Calu3 (cell line): ENCODE measurements around the gene UST. TPM values are rescaled to one million over a fixed set of nuclear protein-coding genes. Genes with fewer than 3 reads are reported as not detected.

ENCODE experiments used
- BruUV-seq: library from RNA; stranded (reverse); fragments of 400-500 nt; replicated peaks from 2 replicates; lab custom pipeline; 2021; lab: Mats Ljungman, UMichigan
- CTCF ChIA-PET: fragments of 300-600 bp; sonication (Branson Sonifier 250); formaldehyde crosslinking; loops from one replicate; lab custom pipeline; 2022; ENCODE audit warnings: antibody characterized with exemption; lab: Charles Lee
- DNase-seq: peaks from one replicate; pipeline ENCODE4 v3.0.0; 2022
- H3K27ac Mint-ChIP-seq: one replicate; pipeline ENCODE4 v1.8.0; 2022; ENCODE audit warnings: mixed read lengths; ENCODE audit not compliant: unreplicated experiment
- H3K27me3 Mint-ChIP-seq: one replicate; pipeline ENCODE4 v1.8.0; 2022; ENCODE audit warnings: mixed read lengths; ENCODE audit not compliant: unreplicated experiment
- H3K36me3 Mint-ChIP-seq: one replicate; pipeline ENCODE4 v1.8.0; 2022; ENCODE audit warnings: mild to moderate bottlenecking, moderate library complexity, mixed read lengths; ENCODE audit not compliant: insufficient read depth, unreplicated experiment
- H3K4me1 Mint-ChIP-seq: one replicate; pipeline ENCODE4 v1.8.0; 2022; ENCODE audit warnings: mild to moderate bottlenecking, low read depth, mixed read lengths; ENCODE audit not compliant: unreplicated experiment
- H3K4me3 Mint-ChIP-seq: one replicate; pipeline ENCODE4 v1.8.0; 2022; ENCODE audit warnings: mild to moderate bottlenecking, low read depth, moderate library complexity, mixed read lengths; ENCODE audit not compliant: unreplicated experiment
- H3K9me3 Mint-ChIP-seq: one replicate; pipeline ENCODE4 v1.8.0; 2022; ENCODE audit warnings: low read depth, mixed read lengths; ENCODE audit not compliant: unreplicated experiment
- CTCF ChIP-seq: fragments of 200-600 bp; IDR thresholded peaks from one replicate; pipeline ENCODE4 v1.8.0; 2022; ENCODE audit warnings: antibody characterized with exemption; ENCODE audit not compliant: unreplicated experiment
- intact Hi-C: fragments of 100-400 bp; cut with micrococcal nuclease; formaldehyde crosslinking; loops from one replicate; pipeline ENCODE4 v1.10.0; 2022; ENCODE audit not compliant: unreplicated experiment
- total RNA-seq: library from RNA; stranded (reverse); gene quantifications from 2 replicates; pipeline ENCODE4 v1.2.3, GENCODE V29; 2022

UST gene
- total RNA-seq, 1 experiment from 2014 or later: 2.4 TPM

GRCh38 chr6:148951662-148952061 is 204.8 kb downstream of the UST start:
- H3K27me3 Mint-ChIP-seq: peaks cover 18% of the 10 kb centered on the region
- H3K27ac Mint-ChIP-seq: no peak overlapping the region
- intact Hi-C loops: no loop called here
- H3K4me3 Mint-ChIP-seq: no peak overlapping the region
- no peaks in the 10 kb centered on the region for H3K36me3 Mint-ChIP-seq
- CTCF ChIA-PET: no interaction called here
- no TSS peak for BruUV-seq
- no peaks in the 10 kb centered on the region for H3K9me3 Mint-ChIP-seq
- no peak for TF ChIP-seq CTCF
- no peak for DNase-seq
- H3K4me1 Mint-ChIP-seq: no peaks in the 10 kb centered on the region

GRCh38 chr6:148952147-148953035 is 205.6 kb downstream of the UST start:
- TF ChIP-seq CTCF: no peak
- intact Hi-C loops: no loop called here
- CTCF ChIA-PET: no interaction called here
- H3K9me3 Mint-ChIP-seq: no peaks in the 10 kb centered on the region
- DNase-seq: no peak
- no peaks in the 10 kb centered on the region for H3K36me3 Mint-ChIP-seq
- no peak overlapping the region for H3K4me3 Mint-ChIP-seq
- peaks cover 18% of the 10 kb centered on the region for H3K27me3 Mint-ChIP-seq
- no TSS peak for BruUV-seq
- no peaks in the 10 kb centered on the region for H3K4me1 Mint-ChIP-seq
- H3K27ac Mint-ChIP-seq: no peak overlapping the region

GRCh38 chr6:148954461-148954860 is 207.6 kb downstream of the UST start:
- Mint-ChIP-seq H3K9me3 (no peaks in the 10 kb centered on the region), H3K4me1 (no peaks in the 10 kb centered on the region), H3K27ac (no peak overlapping the region), H3K4me3 (no peak overlapping the region), H3K36me3 (no peaks in the 10 kb centered on the region), H3K27me3 (peaks cover 18% of the 10 kb centered on the region)
- CTCF ChIA-PET: no interaction called here
- BruUV-seq: no TSS peak
- DNase-seq: no peak
- intact Hi-C loops: no loop called here
- TF ChIP-seq CTCF: no peak

- H3K4me3 Mint-ChIP-seq: no peak overlapping the region
- no peak for TF ChIP-seq CTCF
- intact Hi-C loops: no loop called here
- no peaks in the 10 kb centered on the region for H3K36me3 Mint-ChIP-seq
- DNase-seq: no peak
- CTCF ChIA-PET: no interaction called here
- H3K4me1 Mint-ChIP-seq: no peaks in the 10 kb centered on the region
- no peaks in the 10 kb centered on the region for H3K9me3 Mint-ChIP-seq
- H3K27me3 Mint-ChIP-seq: peaks cover 16% of the 10 kb centered on the region
- H3K27ac Mint-ChIP-seq: no peak overlapping the region
- no TSS peak for BruUV-seq
Measured at GRCh38 chr6:148954934-148955333, 208.1 kb downstream of the UST start.
